GM19239 (cell line): Measurements from ENCODE around the gene GFRA1.
"Not testable (repeated sequence)": the region's sequence is repeated elsewhere in the genome, so short reads cannot be mapped to it uniquely, and the experiment has no call there.

Source experiments
- DNase-seq: peaks from one replicate; pipeline ENCODE4 v3.0.0; 2011; ENCODE audit warnings: low spot score; ENCODE audit not compliant: insufficient read length
- FAIRE-seq: peaks from 2 replicates; lab custom pipeline; 2011; peaks lifted over from hg19 to GRCh38; lab: Jason Lieb, UNC

The GFRA1 gene

DNA sequence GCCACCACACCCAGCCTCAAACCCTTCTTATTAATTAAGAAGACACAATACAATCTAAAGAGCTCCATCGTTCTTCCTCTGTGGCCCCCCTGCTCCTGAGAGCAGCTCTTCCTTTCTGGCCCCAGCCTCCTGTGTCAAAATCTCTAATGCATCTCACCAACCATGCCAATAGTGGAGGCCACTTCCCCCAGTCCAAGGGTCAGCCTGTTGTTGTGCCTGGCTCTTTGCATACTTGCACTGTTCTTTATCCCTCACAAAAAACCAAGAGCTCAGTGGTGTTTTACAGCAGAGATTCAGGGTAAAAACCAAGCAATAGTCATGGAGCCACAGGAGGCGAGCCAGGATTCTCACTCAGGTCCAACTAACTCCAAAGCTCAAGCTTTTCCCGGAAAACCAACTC, 190.2 kb downstream of the GFRA1 start:
- no peak for FAIRE-seq
- DNase-seq, result no peak

DNA sequence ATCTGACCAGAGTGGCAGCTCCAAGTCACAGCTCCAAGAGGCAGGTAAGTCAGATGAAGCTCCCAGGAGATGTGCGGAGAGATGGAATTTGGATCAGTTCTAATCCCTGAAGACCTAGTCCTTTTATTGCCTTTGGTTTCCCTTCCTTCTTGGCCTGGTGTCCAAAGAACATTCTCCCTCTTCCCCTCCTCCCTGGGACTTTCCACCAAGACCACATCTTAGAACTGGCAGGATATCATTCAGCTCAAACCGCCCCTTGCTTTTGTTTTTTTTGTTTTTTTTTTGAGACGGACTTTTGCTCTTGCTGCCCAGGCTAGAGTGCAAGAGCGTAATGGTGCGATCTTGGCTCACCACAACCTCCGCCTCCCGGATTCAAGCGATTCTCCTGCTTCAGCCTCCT, 190.8 kb downstream of the GFRA1 start:
- no peak for DNase-seq

DNA sequence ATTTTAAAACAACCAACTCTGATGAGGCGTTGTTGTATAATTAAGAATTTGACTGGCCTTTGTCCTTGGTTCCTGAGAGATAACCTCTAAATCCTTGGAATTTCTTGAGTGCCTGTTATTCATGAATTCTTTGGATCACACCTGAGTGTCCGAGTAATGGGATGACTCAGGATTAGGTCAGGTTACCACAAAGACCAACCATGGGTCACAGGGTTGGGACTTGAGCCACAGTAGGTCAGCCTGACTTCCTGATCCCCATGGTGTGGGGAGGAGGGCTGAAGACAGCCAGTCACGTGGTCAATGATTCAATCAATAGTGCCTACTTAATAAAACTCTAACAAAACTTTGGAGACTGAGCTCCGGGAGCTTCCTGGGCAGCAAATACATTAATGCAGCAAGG, 192.5 kb downstream of the GFRA1 start:
- no peak for DNase-seq
- no peak for FAIRE-seq

More for the DNA sequence above, 190.8 kb downstream of the GFRA1 start:
- no peak for FAIRE-seq

DNA sequence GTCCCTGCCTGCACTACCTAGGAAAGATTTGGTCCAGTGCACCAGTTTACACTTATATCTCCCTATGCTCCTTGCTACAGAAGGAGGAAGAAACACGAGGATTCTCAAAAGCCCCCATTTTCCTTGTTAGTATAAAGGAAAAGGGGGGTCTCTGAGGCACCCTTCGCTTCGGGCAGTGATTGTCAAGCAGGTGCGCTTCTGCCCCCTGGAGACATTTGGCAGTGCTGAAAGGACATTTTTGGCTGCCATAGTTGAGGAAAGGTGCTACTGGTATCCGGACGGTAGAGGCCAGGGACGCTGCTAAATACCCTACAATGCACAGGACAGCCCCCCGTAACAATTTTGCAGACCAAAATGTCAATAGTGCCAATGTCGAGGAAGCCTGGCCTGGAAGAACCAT, 193.7 kb downstream of the GFRA1 start:
- no peak for DNase-seq
- no peak for FAIRE-seq

DNA sequence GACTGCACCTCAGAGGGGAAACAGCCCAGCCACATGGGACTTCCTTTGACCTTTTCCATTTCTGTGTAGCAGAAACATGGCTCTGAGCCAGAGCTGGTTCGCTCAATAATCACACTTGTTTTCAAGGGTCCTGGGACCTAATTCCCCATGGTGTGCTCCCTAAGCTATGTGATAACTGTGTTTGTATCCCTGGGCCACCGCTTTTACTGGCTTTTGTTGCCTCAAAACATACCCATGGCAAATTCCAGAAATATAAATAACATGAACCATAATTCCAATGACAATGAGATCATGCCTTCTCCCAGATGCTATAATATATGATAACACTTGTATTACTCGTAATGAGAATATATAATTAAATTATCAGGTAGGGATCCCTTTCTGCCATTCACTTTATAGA, 196.4 kb downstream of the GFRA1 start:
- DNase-seq (no peak), FAIRE-seq (no peak)

DNA sequence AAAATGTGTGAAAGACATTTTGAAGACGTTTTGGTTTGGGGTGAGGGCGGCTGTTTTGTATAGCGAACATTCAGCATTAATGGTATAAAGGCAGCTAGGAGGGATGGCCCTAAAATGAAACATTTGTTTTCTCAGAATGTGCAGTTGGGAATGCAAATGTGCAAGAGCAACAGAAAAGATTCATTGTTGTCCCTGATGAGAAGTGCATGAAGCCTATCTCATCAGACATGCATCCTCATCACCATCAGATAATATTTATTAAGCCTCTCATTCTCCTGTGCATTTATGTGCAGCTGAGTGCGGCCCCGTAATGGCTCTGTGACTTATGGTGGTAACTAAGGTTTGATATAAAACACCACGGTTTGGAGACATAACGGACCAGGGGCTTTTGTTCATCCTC, 199.5 kb downstream of the GFRA1 start:
- FAIRE-seq, result no peak
- DNase-seq, result no peak

DNA sequence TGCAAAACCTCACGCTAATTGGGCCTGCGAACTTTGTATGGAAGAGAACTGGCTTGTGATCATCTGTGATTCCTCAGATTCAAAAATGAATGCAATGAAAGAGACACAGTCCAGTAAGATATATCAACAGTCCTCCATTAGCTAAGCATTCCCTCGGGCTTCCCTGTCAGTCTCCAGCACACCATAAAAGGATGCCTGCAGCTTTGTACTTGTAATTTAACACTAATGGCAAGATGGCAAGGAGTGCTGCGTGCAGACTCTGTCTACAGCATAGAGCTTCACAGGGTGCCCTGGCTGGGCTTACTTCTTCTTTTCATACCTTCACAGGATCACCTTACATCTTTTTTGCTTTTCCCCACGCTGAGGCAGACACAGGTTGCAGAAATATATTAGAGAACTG, 200.0 kb downstream of the GFRA1 start:
- FAIRE-seq (no peak), DNase-seq (no peak)

DNA sequence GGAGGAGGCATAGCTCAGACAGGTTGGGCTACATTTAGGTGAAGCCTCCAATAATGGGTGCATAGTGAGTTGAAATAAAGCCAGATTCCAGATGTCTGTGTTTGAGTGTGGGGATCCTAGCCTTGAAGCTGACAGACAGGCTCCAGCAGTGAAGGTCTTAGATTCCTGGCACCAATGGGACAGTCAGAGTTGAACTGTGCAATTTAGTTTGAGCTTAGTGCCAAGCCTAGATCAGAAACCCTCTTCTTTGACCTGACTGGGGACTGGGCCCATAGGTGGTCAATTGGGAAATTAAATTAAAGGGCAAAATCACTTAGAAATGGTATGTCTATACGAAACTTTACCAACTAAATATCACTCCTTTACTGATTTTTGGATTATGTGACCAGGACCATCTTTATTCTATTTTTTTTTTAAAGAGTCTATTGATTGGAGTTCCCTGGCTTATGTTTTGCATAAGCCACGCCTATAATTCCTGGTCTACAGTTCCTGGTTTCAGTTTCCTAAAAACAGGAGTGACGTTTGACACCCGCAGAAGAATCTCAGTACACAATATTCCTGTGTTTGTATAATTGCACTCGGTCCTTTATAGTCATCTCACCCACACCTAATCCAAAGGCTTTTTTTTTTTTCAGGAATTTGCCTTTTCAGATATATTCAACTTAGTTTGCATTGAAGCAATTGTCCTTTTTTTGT, 201.4 kb downstream of the GFRA1 start:
- FAIRE-seq (no peak), DNase-seq (no peak)

DNA sequence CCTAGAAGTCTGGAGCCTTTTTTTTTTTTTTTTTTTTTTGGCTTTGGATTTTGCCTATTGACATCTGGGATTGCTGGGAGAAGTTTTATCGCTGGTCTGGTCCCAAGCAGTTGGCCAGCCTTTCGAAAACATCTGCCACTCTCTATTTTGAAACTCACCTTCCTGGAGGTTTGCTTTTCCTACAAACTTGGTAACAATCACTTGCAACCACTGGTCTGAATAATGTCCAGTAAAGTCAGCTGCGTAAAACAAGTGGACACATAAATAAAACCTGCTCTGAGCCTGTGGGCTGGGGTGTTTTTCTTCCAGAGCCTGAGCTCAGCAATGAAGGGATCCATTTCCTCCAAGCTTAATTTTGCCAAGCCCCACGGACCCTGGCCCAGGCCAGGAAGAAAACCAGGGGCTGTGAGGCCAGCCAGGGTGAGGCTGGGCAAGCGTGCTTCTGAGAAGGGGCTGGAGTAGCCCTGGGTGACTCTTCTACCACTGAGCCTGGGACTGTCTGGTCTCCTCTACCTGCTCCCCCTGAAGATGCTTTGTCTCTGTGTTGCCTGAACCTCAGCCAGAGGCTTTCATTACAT, 202.2 kb downstream of the GFRA1 start:
- FAIRE-seq (no peak), DNase-seq (no peak)

DNA sequence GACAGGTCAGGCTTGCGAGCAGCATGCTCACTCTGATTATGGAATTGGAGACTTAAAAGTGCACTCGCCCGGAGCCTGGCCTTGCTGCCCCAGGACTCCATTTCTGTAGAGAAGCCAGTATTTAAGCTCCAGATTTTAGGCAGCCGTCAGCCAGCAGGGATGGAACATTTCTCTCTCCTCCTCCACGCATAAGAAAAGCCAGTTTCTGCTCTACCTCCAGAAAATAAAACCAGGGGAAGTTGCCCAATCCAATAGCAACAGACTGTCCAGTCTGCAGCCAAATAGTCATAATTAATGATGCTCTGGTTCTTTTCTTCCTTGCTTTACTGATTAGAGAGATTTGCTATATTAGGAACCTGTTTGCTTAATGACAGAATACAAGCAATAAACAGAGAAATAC, 203.2 kb downstream of the GFRA1 start:
- no peak for DNase-seq
- no peak for FAIRE-seq

DNA sequence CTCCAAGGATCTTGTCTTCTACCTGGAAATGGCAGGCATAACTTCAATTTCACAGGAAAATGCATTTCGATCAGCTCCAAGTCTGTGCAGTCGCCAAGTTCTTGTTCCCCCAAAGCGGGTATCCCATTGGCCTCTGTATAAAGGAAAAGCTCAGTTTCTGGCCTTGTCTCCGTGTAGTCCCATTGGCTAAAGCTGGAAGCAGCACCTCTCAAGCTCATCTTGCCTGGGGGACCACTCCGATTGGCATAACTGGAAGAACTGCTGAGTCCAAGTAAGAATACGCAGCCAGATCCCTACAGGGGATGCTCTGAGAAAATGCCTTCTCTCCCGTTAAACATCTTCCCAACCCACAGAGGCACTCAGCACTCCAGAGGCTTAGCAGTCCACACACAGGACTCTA, 205.2 kb downstream of the GFRA1 start:
- FAIRE-seq (no peak), DNase-seq (no peak)

DNA sequence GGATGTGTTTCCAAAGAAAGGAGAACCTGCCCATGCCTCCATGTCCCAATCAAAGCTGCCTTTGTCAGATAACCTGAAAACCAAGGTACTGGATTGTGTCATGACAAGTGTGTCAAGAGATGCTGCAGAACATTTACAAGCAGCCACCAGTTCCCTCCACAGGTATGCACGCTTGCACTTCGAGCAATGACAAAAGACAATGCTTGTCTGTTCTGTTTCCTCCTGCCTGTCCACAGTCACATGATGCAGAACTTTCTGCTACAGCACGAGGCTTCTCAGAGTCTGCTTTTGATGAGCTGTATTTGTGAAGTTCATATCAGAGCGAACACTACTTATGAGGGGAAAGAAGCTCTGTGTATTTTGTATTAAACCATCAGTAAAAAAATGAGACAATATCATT, 209.9 kb downstream of the GFRA1 start:
- FAIRE-seq (no peak), DNase-seq (no peak)

DNA sequence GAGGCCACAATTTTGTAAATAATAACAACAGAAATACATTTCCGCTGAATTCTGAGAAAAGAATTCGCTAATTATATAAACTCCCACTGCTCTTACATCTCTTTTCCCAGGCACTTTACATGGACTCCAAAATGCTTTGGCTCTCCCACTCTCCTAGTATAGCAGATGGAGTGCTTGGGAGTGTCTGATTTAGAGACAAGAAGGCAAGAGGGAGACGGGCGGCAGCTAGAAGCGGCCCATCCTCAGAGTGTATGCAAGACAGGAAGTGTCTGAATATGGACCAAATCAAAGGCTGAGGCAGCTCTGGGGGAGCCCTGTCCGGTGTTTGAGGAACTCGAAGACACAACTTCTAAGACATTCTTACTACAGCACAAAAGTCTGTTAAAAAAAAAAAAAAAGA, 212.1 kb downstream of the GFRA1 start:
- no peak for DNase-seq
- FAIRE-seq, result no peak

DNA sequence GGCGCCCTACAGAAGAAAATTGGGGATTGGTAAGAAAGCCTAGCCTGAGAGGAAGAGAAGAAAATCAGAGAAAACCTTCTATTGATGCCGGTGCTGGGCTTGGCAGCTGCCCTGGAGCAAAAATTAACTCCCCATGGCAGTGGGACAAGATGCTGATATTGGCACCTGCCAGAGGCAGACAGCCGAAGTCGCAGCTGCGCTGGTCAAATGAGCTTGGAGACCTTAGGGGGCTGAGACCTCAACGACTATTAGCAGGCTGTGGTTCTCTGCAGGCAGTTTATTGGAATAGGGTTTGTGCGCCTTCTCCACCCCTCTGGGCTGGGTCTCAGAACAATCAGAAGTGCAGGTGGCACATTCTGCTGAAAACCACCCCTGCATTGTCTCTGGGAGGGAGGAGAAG, 213.7 kb downstream of the GFRA1 start:
- DNase-seq (no peak), FAIRE-seq (no peak)

DNA sequence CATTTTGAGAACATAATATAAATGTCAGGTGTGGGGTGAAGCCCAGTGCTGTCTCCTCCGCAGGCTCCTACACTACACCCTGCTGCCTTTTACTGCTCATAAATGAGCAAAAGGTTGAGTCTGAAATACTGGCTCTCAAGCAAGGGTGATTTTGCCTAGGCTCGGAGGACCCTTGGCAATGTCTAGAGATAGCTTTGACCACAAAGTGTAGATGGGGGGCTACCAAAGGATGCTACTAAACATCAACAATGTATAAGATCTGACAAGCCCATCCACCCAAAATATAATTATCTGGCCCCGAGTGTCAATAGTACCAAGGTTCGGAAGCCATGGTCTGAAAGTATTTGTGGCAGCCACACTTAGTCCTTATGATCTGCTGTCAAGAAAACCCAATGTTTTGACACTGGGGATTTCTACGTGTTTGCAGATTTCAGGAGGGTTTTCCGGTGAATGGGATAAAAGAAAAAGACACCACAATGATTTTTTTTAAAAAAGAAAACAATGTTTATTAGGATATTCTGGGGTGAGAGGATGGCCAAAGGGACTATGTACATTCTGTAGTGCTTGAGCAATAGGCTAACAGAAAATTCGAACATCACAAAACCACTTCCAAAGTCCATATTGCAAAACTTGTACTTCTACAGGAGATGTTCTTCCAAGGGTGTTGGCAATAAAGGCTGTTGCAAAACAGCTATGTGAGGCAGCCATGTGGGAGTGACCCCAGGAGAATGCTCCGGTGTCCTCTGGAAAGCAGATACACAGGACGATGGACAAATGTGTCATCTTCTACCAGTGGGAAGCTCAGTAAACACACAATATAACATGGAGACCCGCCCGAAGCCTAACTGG, 216.3 kb downstream of the GFRA1 start:
- FAIRE-seq (no peak), DNase-seq (no peak)

DNA sequence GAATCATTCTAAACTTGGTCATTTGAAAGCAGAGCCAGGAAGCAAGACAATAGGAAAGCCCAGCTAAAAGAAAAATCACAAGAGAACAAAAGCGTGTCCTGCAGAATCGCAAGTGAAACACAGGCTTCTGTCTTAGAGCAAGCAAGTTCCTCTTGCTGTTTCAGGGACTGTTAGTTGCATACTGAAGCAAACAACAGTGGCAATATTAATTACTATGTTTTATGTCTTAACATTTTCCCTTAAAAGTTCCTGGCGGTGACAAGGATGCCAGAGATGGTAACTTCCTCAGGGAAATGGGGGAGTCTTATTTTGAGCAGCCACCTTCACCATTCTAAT, 217.1 kb downstream of the GFRA1 start:
- DNase-seq, result no peak
- FAIRE-seq, result no peak

DNA sequence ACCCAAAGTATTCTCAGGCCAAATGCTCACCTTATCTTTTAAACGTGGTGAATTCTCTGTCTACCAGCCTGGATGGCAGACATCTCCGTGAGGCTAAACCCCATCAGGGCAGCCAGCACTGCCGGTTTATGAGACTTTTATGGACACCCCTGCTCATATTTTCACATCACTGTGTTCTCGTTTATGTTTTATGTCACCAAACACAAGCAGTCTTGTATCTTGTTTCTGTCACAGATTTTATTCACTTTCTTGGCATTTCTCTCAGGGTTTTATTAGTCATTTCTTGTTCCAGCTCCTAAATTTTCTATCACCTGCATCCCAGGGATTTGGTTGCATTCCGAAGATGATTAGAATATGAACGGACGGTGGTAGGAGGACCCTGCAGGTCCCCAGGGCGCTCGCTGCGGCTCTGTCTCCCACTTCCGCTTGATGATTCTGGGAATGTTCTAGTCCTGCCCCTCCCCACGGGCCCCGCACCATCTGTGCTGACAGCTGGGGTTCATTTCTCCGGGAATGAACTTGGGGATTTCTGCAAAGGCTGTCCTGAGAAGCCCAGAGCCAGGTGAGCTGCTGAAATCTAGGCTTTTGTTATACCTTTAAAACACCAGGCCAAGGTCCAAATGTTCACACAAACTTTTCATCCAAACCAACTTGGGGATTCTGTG, 217.6 kb downstream of the GFRA1 start:
- DNase-seq, result no peak
- no peak for FAIRE-seq

DNA sequence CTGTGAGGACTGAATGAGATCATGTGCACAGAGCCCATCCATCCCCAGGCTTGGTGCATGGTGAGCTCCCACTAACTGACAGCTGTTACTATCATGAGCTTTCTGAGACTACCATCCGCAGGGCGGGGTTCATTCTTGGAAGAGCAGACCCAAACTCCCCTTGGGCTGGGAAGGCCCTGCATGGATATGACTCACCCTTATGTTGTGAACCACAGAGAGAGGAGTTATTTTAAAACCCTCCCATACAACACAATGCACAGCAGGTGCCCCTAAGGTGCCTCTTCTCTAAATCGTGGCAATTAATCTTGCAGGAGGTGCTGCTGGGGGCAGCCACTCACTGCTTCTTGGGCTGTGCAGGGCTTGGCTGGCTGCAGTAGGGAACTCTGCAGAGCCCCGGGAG, 219.1 kb downstream of the GFRA1 start:
- FAIRE-seq (no peak), DNase-seq (no peak)

DNA sequence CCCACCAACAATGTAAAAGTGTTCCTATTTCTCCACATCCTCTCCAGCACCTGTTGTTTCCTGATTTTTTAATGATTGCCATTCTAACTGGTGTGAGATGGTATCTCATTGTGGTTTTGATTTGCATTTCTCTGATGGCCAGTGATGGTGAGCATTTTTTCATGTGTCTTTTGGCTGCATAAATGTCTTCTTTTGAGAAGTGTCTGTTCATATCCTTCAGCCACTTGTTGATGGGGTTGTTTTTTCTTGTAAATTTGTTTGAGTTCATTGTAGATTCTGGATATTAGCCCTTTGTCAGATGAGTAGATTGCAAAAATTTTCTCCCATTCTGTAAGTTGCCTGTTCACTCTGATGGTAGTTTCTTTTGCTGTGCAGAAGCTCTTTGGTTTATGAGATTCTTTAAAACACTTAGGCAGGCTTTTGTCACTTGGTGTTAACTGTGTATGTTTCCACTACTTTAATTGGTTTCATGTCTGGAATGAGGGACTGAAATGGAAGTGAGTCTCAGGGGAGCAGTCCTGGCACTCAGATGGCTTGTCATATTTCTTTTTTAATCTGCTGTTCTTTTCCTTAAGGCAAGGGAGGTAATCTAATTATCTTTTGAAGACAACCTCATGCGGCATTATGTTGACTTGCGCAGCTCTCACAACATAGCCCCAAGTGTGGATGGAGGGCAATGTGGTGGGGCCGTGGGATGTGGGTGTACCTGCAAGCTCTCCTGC, 219.8 kb downstream of the GFRA1 start:
- not testable (repeated sequence) for DNase-seq, FAIRE-seq

DNA sequence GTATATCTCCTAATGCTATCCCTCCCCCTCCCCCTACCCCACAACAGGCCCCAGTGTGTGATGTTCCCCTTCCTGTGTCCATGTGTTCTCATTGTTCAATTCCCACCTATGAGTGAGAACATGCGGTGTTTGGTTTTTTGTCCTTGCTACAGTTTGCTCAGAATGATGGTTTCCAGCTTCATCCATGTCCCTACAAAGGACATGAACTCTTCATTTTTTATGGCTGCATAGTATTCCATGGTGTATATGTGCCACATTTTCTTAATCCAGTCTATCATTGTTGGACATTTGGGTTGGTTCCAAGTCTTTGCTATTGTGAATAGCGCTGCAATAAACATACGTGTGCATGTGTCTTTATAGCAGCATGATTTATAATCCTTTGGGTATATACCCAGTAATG, 220.5 kb downstream of the GFRA1 start:
- not testable (repeated sequence) for FAIRE-seq, DNase-seq

DNA sequence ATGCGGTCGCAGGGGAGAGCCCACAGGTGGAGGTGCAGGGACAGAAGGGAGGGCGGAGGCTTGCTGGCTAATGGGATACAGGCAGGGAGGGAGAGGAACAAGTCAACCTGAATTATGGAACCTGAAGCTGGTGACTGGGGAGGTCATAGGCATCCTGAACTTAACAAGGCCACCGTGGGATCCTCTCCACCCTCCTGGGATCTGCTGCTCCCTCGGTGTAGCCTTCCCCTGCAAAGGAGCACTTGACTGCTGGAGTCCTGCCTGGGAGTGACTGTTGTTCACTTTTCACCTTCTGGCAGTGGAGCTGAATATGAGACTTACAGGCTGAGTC, 223.1 kb downstream of the GFRA1 start:
- FAIRE-seq, result no peak
- no peak for DNase-seq
